T47D (cell line): ENCODE data around the gene C1QTNF8.
A peak's percentile ranks its signal among the peaks of the same experiment; 100 is the strongest.

Experiments
- DNase-seq, 2 experiments: peaks; one replicate each; pipeline versions ENCODE4 v3.0.0 to v3.0.0-alpha.2; 2011 to 2012; ENCODE audit warnings: low read depth in 1 of 2, low spot score in 1 of 2
- JUND ChIP-seq: IDR thresholded peaks from 2 replicates; pipeline ENCODE4 v1.6.1; 2012; ENCODE audit warnings: low read depth
- in situ Hi-C: cut with HindIII; loops from 2 replicates; pipeline ENCODE4 v1.10.0; 2016; ENCODE audit warnings: low sequenced_read_pairs, low pct_unique_long_range_greater_than_20kb

C1QTNF8 gene

DNA sequence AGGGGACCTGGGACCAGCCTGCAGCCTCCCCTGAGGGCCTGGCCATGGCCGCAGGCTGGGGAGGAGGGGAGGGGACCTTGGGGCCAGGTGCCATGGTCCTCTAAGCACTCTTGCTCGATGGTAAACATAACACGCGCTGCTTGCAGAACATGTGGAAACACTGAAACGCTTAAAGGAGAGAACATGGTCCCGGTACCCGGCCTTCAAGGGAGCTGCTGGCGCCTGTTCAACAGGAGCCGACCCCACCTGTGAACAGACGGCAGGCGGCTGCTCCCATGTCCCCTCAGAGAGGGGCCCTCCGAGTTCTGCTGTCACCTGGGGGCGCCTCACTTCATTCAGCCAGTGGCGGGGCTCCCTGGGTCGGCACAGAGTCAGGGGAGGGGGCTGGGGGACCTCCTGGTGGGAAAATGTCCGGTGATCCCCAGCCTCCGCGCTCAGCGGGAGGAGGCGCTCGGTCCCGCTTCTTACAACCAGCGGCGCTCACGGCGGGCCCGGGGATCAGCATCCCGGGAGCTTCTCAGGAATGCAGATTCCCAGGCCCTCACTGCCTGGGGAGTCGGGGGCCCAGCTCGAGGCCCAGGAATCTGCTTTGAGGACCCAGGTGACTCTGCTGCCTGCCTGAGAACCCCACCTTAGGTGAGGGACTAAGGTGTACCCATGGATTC is 24.4 kb downstream of the C1QTNF8 start:
- no peak for DNase-seq
- TF ChIP-seq JUND = no peak
- in situ Hi-C loops = no loop called here

DNA sequence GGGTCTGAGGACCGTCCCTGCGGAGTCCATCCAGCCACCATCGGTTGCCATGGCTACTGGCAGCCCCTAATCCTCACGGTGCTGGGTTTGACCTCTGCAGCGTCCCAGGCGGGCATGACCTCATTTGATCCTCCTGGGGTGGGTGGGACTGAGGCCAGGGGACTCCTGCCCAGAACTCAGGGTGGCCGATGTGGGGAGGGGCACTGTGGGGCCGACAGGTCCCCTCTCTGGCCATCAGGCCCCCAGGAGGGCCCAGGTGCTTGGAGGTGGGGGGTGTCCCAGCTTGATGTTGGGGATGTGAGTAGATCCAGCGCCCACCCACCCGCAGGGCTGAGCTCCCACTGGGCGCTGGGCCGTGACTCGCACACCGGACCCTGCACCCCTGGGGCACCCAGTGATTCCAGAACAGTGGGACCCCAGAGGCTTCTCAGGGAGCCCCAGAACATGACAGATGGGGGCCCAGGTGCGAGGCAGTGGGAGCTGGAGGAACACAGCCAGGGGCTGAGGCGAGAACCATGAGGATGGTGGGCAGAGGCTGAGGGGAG is 25.1 kb downstream of the C1QTNF8 start:
- DNase-seq = no peak
- in situ Hi-C loops = no loop called here
- TF ChIP-seq JUND = no peak

DNA sequence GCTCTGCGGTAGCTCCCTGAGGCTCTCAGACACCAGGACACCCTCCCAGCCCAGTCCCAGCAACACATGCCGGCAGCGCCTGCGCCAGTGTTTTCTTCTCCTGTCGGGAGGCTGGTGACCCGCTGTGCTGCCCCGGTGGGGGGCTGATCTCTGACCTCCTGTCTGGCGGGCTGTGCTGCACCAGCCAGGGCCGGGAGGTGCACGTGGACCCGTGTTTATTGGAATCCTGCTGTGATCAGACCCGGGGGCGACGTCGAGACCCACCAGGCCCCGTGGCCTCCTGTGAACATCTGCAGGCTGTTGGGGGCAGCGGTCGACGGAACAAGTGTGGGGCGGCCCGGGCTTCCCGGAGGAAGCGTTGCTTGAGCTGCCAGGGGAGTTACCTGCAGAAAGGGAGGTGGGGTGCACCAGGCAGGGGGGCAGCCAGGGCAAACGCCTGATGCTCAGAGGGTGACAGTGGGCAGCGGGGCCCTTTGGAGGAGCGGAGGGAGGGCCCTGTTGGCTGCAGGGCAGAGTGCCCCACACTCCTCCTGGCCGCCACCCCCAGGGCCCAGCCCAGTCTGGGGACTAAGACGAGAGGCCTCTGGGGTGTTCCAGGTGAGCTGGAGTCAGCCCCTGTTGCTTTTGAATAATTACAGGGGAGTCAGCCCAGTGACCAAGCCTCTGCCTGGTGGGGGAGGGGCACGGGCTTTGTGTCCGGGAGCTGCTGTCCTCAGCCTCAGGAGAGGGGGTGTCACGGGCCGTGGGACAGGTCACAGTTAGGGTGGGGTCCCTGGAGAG is 25.8 kb downstream of the C1QTNF8 start:
- TF ChIP-seq JUND = no peak
- no peak for DNase-seq
- in situ Hi-C loops = no loop called here

DNA sequence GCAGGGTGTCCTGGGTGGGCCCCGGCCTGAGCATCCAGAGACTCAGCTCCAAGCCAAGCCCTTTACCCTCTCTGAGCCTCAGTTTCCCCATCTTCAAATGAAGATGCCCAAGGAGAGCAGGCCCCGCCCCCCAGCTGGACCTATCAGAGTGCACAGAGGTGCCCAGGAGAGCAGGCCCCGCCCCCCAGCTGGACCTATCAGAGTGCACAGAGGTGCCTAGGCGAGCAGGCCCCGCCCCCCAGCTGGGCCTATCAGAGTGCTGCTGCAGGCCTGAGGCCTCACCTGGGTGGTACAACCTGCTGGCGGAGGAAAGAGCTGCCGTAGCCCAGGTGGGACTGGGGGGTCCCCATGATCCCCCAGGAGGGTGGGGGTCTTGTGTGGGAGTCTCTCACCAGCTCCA is 26.9 kb downstream of the C1QTNF8 start:
- DNase-seq = peak in 1 of 2 experiments; percentile 58
- TF ChIP-seq JUND = no peak
- in situ Hi-C loops = no loop called here

DNA sequence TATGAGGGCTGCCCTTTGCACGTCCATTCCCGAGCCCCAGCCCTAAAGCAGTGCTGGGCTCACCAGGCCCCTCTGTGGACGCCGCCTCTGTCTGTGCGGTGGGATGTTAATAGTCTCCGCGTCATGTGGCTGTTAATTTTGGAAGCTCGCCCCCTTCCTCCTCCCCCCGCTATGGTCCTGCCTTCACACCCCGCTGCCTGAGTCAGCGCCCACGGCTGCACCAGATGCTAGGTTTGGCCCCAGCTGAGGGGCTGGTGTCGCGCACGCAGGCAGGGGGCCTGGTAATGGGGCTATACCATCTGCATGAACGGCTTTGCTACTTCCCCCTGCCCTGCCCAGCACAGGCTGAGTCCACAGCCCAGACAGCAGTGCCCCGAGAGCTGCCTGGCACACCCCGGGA is 27.6 kb downstream of the C1QTNF8 start:
- DNase-seq = no peak

DNA sequence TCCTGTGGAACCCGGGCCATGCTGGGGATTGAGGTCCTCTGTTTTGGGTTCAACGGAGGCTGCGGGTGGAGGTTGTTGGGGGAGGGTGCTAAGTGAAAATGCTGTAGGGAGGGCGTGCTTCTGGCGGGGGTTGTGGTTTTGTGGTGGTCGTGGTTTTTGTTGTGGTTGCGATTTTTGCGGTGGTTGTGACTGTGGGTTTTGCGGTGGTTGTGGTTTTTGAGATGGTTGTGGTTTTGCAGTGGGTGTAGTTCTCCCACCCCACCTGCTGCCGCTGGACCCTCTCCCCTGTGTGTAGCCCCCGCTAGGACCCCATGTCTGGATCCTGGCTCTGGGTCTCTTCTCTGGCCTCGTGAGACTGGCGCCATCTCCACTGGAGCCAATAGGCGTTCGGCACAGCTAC is 28.4 kb downstream of the C1QTNF8 start:
- TF ChIP-seq JUND = no peak
- DNase-seq = no peak
- in situ Hi-C loops = no loop called here

More for the DNA sequence above, 27.6 kb downstream of the C1QTNF8 start:
- TF ChIP-seq JUND = no peak
- in situ Hi-C loops = no loop called here

DNA sequence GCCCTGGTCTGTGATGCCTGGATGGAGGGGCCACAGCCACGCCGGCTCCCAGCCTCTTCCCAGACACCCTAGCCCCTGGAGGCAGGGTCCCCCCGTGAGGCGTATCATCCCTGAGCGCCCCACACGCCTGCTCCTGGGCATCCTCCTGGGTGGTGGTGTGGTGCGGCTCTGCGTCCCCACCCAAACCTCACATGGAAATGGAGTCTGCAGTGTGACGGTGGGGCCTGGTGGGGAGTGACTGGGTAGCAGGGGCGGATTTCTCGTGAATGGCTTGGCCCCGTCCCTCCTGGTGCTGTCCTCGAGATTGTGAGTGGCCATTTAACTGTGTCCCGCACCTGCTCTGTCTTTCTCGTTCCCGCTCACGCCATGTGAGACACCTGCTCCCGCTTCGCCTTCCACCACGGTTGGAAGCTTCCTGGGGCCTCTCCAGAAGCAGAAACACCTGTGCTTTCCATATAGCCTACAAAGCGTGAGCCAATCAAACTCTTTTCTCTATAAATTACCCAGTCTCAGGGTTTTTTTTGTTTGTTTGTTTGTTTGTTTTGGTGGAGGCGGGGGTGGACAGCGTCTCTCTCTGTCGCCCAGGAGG is 29.4 kb downstream of the C1QTNF8 start:
- in situ Hi-C loops = no loop called here
- no peak for DNase-seq
- TF ChIP-seq JUND = no peak

DNA sequence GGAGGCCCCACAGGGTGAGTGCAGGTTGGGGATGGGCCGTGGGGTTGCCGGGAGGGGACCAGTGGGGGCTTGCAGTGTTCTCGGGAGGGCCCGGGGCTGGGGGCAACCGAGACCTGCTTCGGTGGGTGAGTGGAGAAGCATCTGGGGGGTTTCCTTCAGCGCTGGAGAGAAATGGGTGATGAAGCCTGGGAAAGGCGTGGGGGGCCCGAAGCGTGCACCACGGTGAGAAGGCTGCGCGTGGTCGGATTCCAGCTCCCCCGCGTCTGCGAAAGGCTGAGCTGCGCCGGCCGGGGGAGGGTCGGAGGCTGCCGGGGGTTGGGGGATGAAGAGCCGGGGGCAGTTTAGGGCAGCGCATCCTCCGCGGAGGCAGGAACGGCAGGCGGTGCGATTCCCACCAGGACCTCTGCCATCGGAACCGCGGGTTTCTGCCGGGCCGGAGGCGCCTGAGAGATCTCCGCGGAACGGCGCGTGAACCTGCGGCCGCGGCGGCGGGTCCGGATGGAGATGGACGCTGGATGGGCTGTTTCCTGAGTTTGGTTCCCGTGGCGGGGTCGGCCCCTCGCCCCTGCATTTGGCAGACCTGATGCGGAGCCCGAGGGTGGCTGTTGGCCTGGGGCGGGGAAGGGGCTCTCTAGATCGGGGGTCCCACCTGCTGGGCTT is 30.4 kb downstream of the C1QTNF8 start:
- no peak for DNase-seq
- TF ChIP-seq JUND = no peak
- in situ Hi-C loops = no loop called here

DNA sequence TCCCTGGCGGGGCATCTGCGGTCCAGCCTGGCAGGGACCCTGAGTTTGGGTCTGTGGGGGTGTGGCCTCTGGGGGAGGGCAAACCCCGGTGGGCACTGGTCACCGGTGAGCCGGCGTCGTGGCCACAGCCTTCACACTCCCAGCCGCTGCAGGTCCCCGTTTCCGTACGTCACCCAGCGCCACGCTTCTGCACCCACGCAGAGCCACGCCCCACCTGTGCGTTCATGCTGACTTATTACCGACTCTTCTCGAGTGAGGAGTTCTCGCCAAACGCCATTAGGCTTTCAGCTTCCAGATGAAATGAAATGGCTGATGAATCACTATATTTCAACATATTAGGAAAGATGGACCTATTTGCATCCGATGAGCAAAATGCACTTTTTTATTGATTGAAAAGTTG is 32.3 kb downstream of the C1QTNF8 start:
- no peak for DNase-seq
- no peak for TF ChIP-seq JUND
- in situ Hi-C loops = no loop called here

DNA sequence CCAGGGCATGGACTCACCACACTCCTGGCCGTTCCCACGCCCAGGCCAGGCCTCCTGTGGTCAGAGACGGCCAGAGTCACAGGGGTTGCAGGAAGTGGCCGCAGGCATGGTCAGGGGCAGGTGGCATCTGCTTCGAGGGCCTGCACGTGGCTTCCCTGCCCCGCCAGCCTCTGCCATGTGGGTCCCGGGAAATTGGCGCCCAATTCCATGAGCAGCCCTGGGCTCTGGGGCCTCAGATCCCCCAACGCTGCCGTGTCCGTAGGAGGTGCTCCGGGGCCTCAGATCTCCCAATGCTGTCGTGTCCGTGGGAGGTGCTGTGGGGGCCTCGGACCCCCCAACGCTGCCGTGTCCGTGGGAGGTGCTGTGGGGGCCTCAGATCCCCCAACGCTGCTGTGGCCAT is 33.1 kb downstream of the C1QTNF8 start:
- TF ChIP-seq JUND = no peak
- DNase-seq = no peak
- in situ Hi-C loops = no loop called here

DNA sequence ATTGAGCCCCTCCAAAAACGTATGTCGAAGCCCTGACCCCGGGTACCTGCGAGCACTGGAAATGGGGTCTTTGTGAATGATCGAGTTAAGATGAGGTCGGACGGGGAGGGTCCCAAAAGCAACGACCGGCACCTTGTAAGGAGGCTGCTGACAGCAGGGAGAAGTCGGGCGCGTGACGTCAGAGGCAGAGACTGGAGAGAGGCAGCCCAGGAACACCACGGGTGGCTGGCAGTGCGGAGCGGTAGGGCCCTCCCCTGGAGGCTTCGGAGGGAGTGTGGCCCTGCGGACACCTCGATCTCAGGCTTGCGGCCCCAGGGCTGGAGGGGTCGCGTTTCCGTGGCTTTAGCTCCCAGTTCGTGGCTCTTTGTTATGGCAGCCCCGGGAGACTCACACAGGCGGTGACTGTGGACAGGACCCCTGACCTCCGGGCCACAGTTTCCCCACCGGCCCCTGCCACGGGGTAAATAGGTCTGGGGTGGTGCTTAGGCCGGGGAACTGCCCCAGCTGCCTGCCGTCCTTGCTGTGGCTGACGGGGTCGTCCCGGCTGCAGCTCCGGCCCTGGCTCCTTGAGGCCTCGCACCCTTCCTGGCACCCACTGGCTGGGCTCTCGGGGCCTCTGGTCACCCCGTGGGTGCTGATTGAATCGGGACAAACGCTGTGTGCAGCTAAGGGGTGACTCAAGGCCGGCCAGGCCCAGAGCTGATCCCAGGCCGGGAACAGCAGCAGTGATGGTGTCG is 34.1 kb downstream of the C1QTNF8 start:
- no peak for DNase-seq
- no peak for TF ChIP-seq JUND
- in situ Hi-C loops = no loop called here

DNA sequence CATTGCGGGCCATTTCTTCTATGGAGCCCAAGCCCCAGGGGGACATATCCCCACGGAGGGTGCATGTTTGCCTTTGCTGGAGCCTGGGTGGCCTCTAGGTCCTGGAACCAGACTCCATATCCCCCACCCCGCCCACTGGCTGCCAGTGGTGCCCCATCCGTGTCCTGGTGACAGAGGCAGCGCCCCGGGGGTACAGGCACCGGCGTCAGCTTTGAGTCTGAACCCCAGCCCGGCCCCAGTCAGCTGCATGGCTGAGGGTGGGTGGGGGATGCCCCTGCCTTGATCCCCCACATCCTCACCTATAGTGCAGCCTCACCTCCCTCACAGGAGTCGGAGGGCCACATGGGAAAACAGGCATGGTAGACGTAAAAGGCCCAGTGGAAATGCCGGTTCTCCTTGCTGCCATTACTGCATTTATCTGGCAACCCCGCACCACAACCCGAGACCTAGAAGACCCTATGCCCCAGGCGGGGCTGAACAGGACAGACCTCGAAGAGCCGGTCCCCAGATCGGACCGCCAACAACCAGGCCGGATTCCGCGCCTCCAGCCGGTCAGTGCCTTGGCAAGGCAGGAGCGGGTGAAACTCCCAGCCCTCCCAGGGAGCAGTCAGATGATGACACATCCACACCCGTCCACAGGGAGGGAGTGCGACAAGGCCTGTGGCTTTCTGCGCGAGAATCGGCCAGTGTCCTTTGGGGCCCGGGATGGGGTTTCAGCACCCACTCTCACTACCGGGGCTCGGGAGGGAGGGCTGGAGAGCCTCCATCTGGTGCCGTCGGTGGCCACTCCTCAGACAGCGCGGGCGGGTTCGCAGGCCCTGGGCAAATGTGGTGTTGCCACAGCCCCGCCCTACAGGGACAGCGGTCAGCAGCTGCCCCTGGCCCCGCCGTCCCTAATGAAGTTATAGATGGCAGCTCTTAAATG is 35.4 kb downstream of the C1QTNF8 start:
- DNase-seq = no peak
- no peak for TF ChIP-seq JUND
- in situ Hi-C loops = no loop called here
